Prostate gland (tissue), 2 donors: ENCODE results near the gene TBC1D2B. TPM values are rescaled to one million over a fixed set of nuclear protein-coding genes. Genes with fewer than 3 reads are reported as not detected.

Experiments used
- DNase-seq: peaks from one replicate; pipeline ENCODE4 v3.0.0-alpha.2; 2019; ENCODE audit warnings: low spot score
- H3K27ac ChIP-seq, 2 donors: fragments of 200-600 bp; sonication (generic); 2 replicates each; pipeline ENCODE4 v1.5.1; 2017 to 2019
- H3K27me3 ChIP-seq: fragments of 200-600 bp; sonication (generic); replicated peaks from 2 replicates; pipeline ENCODE4 v1.5.1; 2019; ENCODE audit not compliant: insufficient read depth
- H3K36me3 ChIP-seq, 2 donors: fragments of 200-600 bp; sonication (generic); 1 replicate in 1 of 2; 2 replicates in 1 of 2; pipeline versions ENCODE4 v1.5.1 to v1.8.1; 2017 to 2019
- H3K4me1 ChIP-seq: fragments of 200-600 bp; sonication (generic); replicated peaks from 2 replicates; pipeline ENCODE4 v1.5.1; 2019
- H3K4me3 ChIP-seq, 2 donors: fragments of 200-600 bp; sonication (generic); 2 replicates each; pipeline ENCODE4 v1.5.1; 2017 to 2019
- H3K9me3 ChIP-seq: fragments of 200-600 bp; sonication (generic); 2 replicates; pipeline ENCODE4 v1.5.1; 2017
- POLR2A ChIP-seq: fragments of 450-650 bp; IDR thresholded peaks from one replicate; pipeline ENCODE4 v1.6.1; 2016; ENCODE audit warnings: antibody characterized with exemption, mild to moderate bottlenecking
- POLR2AphosphoS5 ChIP-seq: sonication (generic); formaldehyde crosslinking; IDR thresholded peaks from one replicate; pipeline ENCODE4 v1.6.1; 2017; ENCODE audit warnings: antibody characterized with exemption
- WGBS: methylation state at CpG from one replicate; pipeline ENCODE4 v1.1.5; 2018; 5-methylcytosine and 5-hydroxymethylcytosine counted together
- intact Hi-C: fragments of 100-400 bp; cut with DNase I; formaldehyde crosslinking; loops from one replicate; pipeline ENCODE4 v1.14.2; 2022
- total RNA-seq, 2 donors: library from RNA; depleted of rRNA; stranded (reverse); fragments of >200 nt; gene quantifications; one replicate each; pipeline ENCODE4 v1.1.0, GENCODE V29; 2016
- TF ChIP-seq, protein P1 (sequence below), 4 experiments: fragments of 200-600 bp in 2 of 4; fragments of 450-650 bp in 2 of 4; sonication (generic) in 2 of 4; IDR thresholded peaks; 1 replicate in 3 of 4; 2 replicates in 1 of 4; pipeline ENCODE4 v1.5.1; 2016 to 2019; ENCODE audit warnings: antibody characterized with exemption in 4 of 4, mild to moderate bottlenecking in 2 of 4, moderate library complexity in 2 of 4

Gene TBC1D2B
- total RNA-seq, 2 donors from 2014 or later = 21.5 to 49.5 TPM

DNA sequence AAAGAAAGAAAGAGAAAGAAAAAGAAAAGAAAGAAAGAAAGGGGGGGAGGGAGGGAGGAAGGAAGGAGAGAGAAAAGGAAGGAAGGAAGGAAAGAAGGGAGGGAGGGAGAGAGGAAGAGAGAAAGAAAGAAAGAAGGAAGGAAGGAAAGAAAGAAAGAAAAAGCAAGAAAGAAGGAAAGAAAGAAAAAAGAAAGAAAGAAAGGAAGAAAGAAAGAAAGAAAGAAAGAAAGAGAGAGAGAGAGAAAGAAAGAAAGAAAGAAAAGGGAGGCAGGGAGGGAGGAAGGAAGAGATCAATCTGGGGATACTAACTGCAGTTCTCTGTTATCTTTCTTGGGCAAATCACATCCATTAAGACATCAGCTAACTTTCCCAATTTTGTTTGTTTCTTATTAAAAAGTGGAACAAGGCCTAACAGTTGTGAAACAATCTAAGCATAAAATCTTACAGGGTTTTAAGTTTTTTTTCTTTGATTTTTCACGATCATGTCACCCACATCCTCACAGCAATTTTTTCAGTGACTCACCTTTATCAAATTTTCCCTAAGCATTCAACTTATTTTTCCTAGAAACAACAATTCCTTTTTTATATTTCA, 36.8 kb downstream of the TBC1D2B start:
- Histone ChIP-seq H3K27ac (no peak overlapping the region), H3K4me3 (no peak overlapping the region), H3K36me3 (no peaks in the 10 kb centered on the region), H3K9me3 (no peaks in the 10 kb centered on the region), H3K4me1 (peaks cover 5% of the 10 kb centered on the region), H3K27me3 (no peaks in the 10 kb centered on the region)
- 80% methylated on average over 1 of the region's 1 CpG for WGBS
- intact Hi-C loops = no loop called here
- TF ChIP-seq, protein P1, sequence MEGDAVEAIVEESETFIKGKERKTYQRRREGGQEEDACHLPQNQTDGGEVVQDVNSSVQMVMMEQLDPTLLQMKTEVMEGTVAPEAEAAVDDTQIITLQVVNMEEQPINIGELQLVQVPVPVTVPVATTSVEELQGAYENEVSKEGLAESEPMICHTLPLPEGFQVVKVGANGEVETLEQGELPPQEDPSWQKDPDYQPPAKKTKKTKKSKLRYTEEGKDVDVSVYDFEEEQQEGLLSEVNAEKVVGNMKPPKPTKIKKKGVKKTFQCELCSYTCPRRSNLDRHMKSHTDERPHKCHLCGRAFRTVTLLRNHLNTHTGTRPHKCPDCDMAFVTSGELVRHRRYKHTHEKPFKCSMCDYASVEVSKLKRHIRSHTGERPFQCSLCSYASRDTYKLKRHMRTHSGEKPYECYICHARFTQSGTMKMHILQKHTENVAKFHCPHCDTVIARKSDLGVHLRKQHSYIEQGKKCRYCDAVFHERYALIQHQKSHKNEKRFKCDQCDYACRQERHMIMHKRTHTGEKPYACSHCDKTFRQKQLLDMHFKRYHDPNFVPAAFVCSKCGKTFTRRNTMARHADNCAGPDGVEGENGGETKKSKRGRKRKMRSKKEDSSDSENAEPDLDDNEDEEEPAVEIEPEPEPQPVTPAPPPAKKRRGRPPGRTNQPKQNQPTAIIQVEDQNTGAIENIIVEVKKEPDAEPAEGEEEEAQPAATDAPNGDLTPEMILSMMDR (IDR thresholded peaks at IDR 0.05) = no peak
- no peak for TF ChIP-seq POLR2A
- no peak for DNase-seq

- WGBS = 93% methylated on average over 8 of the region's 8 CpGs
- TF ChIP-seq POLR2A = no peak
- Histone ChIP-seq H3K36me3 (no peaks in the 10 kb centered on the region), H3K27me3 (no peaks in the 10 kb centered on the region), H3K4me1 (peaks cover 20% of the 10 kb centered on the region), H3K9me3 (no peaks in the 10 kb centered on the region), H3K4me3 (no peak overlapping the region), H3K27ac (no peak overlapping the region)
- intact Hi-C loops = no loop called here
- no peak for DNase-seq
Measured at GRCh38 chr15:78038585-78039247, 38.8 kb downstream of the TBC1D2B start.

- no peaks in the 10 kb centered on the region for H3K27me3 ChIP-seq
- H3K27ac ChIP-seq = no peak overlapping the region
- no peaks in the 10 kb centered on the region for H3K36me3 ChIP-seq
- no peaks in the 10 kb centered on the region for H3K9me3 ChIP-seq
- intact Hi-C loops = no loop called here
- 51% methylated on average over 4 of the region's 4 CpGs for WGBS
- no peak for TF ChIP-seq POLR2A
- TF ChIP-seq, protein P1 (IDR thresholded peaks at IDR 0.05) = no peak
- no peak for TF ChIP-seq POLR2AphosphoS5
- no peak overlapping the region for H3K4me3 ChIP-seq
- peaks cover 20% of the 10 kb centered on the region for H3K4me1 ChIP-seq
- DNase-seq = no peak
Measured at GRCh38 chr15:78037779-78038305, 39.7 kb downstream of the TBC1D2B start.

- 76% methylated on average over 7 of the region's 7 CpGs for WGBS
- Histone ChIP-seq H3K9me3 (no peaks in the 10 kb centered on the region), H3K4me3 (no peak overlapping the region), H3K27ac (no peak overlapping the region), H3K4me1 (peaks cover 20% of the 10 kb centered on the region), H3K27me3 (no peaks in the 10 kb centered on the region), H3K36me3 (no peaks in the 10 kb centered on the region)
- TF ChIP-seq POLR2AphosphoS5 (no peak), POLR2A (no peak)
- TF ChIP-seq, protein P1 (IDR thresholded peaks at IDR 0.05) = no peak
- no peak for DNase-seq
- intact Hi-C loops = no loop called here
Measured at GRCh38 chr15:78037328-78037727, 40.2 kb downstream of the TBC1D2B start.

- Histone ChIP-seq H3K36me3 (no peaks in the 10 kb centered on the region), H3K4me3 (no peak overlapping the region), H3K4me1 (peaks cover 20% of the 10 kb centered on the region), H3K9me3 (no peaks in the 10 kb centered on the region), H3K27me3 (no peaks in the 10 kb centered on the region), H3K27ac (peak overlapping the region; percentile 64 to 71)
- no peak for DNase-seq
- TF ChIP-seq, protein P1 (IDR thresholded peaks at IDR 0.05) = no peak
- no peak for TF ChIP-seq POLR2A
- TF ChIP-seq POLR2AphosphoS5 = no peak
- WGBS = 92% methylated on average over 6 of the region's 6 CpGs
- intact Hi-C loops = no loop called here
Measured at GRCh38 chr15:78035861-78036476, 41.5 kb downstream of the TBC1D2B start.
